H9 (cell line): ENCODE data around the gene MYCN. TPM values are rescaled to one million over a fixed set of nuclear protein-coding genes. Genes with fewer than 3 reads are reported as not detected.
"Not testable (repeated sequence)": the region's sequence is repeated elsewhere in the genome, so short reads cannot be mapped to it uniquely, and the experiment has no call there.

Experiments
- DNase-seq: peaks from one replicate; pipeline ENCODE4 v3.0.0-alpha.2; 2017
- H2AFZ ChIP-seq: one replicate; pipeline ENCODE4 v1.6.1; 2013; ENCODE audit warnings: mild to moderate bottlenecking, low read length, control low read depth, moderate library complexity
- H2AK5ac ChIP-seq: 2 replicates; pipeline ENCODE4 v1.6.1; 2013; ENCODE audit warnings: low read length, control low read depth, mixed read lengths; ENCODE audit not compliant: insufficient read length
- H2BK120ac ChIP-seq: one replicate; pipeline ENCODE4 v1.6.1; 2013; ENCODE audit warnings: low read depth, mild to moderate bottlenecking, low read length, control low read depth, inconsistent platforms; ENCODE audit not compliant: poor library complexity, severe bottlenecking
- H2BK12ac ChIP-seq: 2 replicates; pipeline ENCODE4 v1.6.1; 2013; ENCODE audit warnings: low read length, control low read depth, mixed read lengths, low read depth; ENCODE audit not compliant: insufficient read length
- H2BK15ac ChIP-seq: 2 replicates; pipeline ENCODE4 v1.6.1; 2013; ENCODE audit warnings: low read depth, low read length, control low read depth
- H2BK20ac ChIP-seq: one replicate; pipeline ENCODE4 v1.6.1; 2013; ENCODE audit warnings: low read depth, mild to moderate bottlenecking, low read length, control low read depth, inconsistent platforms; ENCODE audit not compliant: poor library complexity, severe bottlenecking
- H2BK5ac ChIP-seq: 2 replicates; pipeline ENCODE4 v1.6.1; 2013; ENCODE audit warnings: low read length, control low read depth, mixed read lengths; ENCODE audit not compliant: insufficient read length
- H3K14ac ChIP-seq: 2 replicates; pipeline ENCODE4 v1.6.1; 2013; ENCODE audit warnings: low read length, control low read depth; ENCODE audit not compliant: insufficient read depth
- H3K18ac ChIP-seq: 2 replicates; pipeline ENCODE4 v1.6.1; 2013; ENCODE audit warnings: low read depth, mild to moderate bottlenecking, mixed read lengths, low read length, control low read depth; ENCODE audit not compliant: insufficient read length
- H3K23ac ChIP-seq: 2 replicates; pipeline ENCODE4 v1.6.1; 2013; ENCODE audit warnings: low read length, control low read depth, mixed read lengths, low read depth; ENCODE audit not compliant: insufficient read length
- H3K23me2 ChIP-seq: 2 replicates; pipeline ENCODE4 v1.6.1; 2013; ENCODE audit warnings: low read depth, mild to moderate bottlenecking, mixed read lengths, low read length, control low read depth; ENCODE audit not compliant: insufficient read length, poor library complexity, severe bottlenecking
- H3K27ac ChIP-seq: 2 replicates; pipeline ENCODE4 v1.5.1; 2013; ENCODE audit warnings: low read length, control low read depth, mixed read lengths, low read depth; ENCODE audit not compliant: insufficient read length
- H3K27me3 ChIP-seq: 2 replicates; pipeline ENCODE4 v1.6.1; 2013; ENCODE audit warnings: low read length, control low read depth, inconsistent platforms; ENCODE audit not compliant: insufficient read depth
- H3K4ac ChIP-seq: 2 replicates; pipeline ENCODE4 v1.6.1; 2013; ENCODE audit warnings: low read depth, mild to moderate bottlenecking, control low read depth, inconsistent platforms, low read length, moderate library complexity
- H3K4me1 ChIP-seq: 2 replicates; pipeline ENCODE4 v1.6.1; 2013; ENCODE audit warnings: low read length, control low read depth, inconsistent platforms; ENCODE audit not compliant: insufficient read depth
- H3K4me2 ChIP-seq: 2 replicates; pipeline ENCODE4 v1.6.1; 2013; ENCODE audit warnings: low read length, control low read depth, mixed read lengths; ENCODE audit not compliant: insufficient read length, insufficient read depth
- H3K56ac ChIP-seq: 2 replicates; pipeline ENCODE4 v1.6.1; 2013; ENCODE audit warnings: low read depth, mild to moderate bottlenecking, mixed read lengths, low read length, control low read depth; ENCODE audit not compliant: insufficient read length
- H3K79me1 ChIP-seq: 2 replicates; pipeline ENCODE4 v1.6.1; 2013; ENCODE audit warnings: low read depth, mild to moderate bottlenecking, moderate library complexity, low read length, control low read depth, inconsistent platforms; ENCODE audit not compliant: insufficient read depth, poor library complexity, severe bottlenecking
- H3K79me2 ChIP-seq: 2 replicates; pipeline ENCODE4 v1.6.1; 2013; ENCODE audit warnings: low read length, control low read depth, inconsistent platforms; ENCODE audit not compliant: insufficient read depth
- H3K9ac ChIP-seq: 2 replicates; pipeline ENCODE4 v1.6.1; 2013; ENCODE audit warnings: low read length, control low read depth, mixed read lengths; ENCODE audit not compliant: insufficient read length; ENCODE audit errors: extremely low read depth
- H3K9me3 ChIP-seq: one replicate; pipeline ENCODE4 v1.6.1; 2013; ENCODE audit warnings: low read depth, low read length, inconsistent platforms; ENCODE audit not compliant: control insufficient read depth
- H3T11ph ChIP-seq: one replicate; pipeline ENCODE4 v1.6.1; 2013; ENCODE audit warnings: mild to moderate bottlenecking, low read length, control low read depth, inconsistent platforms
- H4K20me1 ChIP-seq: one replicate; pipeline ENCODE4 v1.6.1; 2013; ENCODE audit not compliant: control insufficient read depth, insufficient read length, insufficient read depth
- H4K5ac ChIP-seq: 2 replicates; pipeline ENCODE4 v1.6.1; 2013; ENCODE audit warnings: low read depth, mild to moderate bottlenecking, mixed read lengths, low read length, control low read depth; ENCODE audit not compliant: insufficient read length
- H4K8ac ChIP-seq: replicated peaks from 2 replicates; pipeline ENCODE4 v1.6.1; 2013; ENCODE audit warnings: low read length, control low read depth, mixed read lengths, low read depth; ENCODE audit not compliant: insufficient read length
- H4K91ac ChIP-seq: 2 replicates; pipeline ENCODE4 v1.6.1; 2013; ENCODE audit warnings: low read depth, mild to moderate bottlenecking, moderate library complexity, mixed read lengths, low read length, control low read depth; ENCODE audit not compliant: insufficient read length
- H3K27ac Mint-ChIP-seq, 3 experiments: 2 replicates in 2 of 3; 3 replicates in 1 of 3; pipeline ENCODE4 v1.8.0; 2020 to 2021; ENCODE audit warnings: mixed read lengths in 3 of 3, mild to moderate bottlenecking in 1 of 3, moderate library complexity in 1 of 3
- H3K27me3 Mint-ChIP-seq: 2 replicates; pipeline ENCODE4 v1.8.0; 2021; ENCODE audit warnings: low read depth, mild to moderate bottlenecking, moderate library complexity, mixed read lengths
- H3K36me3 Mint-ChIP-seq, 3 experiments: 2 replicates in 2 of 3; 3 replicates in 1 of 3; pipeline ENCODE4 v1.8.0; 2020 to 2021; ENCODE audit warnings: low read depth in 3 of 3, mixed read lengths in 3 of 3; ENCODE audit not compliant: insufficient read depth in 1 of 3
- H3K4me1 Mint-ChIP-seq, 2 experiments: 2 replicates each; pipeline ENCODE4 v1.8.0; 2020; ENCODE audit warnings: mixed read lengths in 2 of 2
- H3K4me3 Mint-ChIP-seq, 2 experiments: 2 replicates in 1 of 2; 3 replicates in 1 of 2; pipeline ENCODE4 v1.8.0; 2020 to 2021; ENCODE audit warnings: mild to moderate bottlenecking in 2 of 2, mixed read lengths in 2 of 2, moderate library complexity in 1 of 2
- H3K9me3 Mint-ChIP-seq, 2 experiments: 2 replicates in 1 of 2; 3 replicates in 1 of 2; pipeline ENCODE4 v1.8.0; 2020; ENCODE audit warnings: mild to moderate bottlenecking in 2 of 2, mixed read lengths in 2 of 2, moderate library complexity in 1 of 2
- CTCF ChIP-seq: fragments of 200-600 bp; sonication (generic); conservative IDR thresholded peaks from 3 replicates; pipeline ENCODE4 v1.8.0; 2021; ENCODE audit warnings: antibody characterized with exemption, mild to moderate bottlenecking
- WGBS: extraction: QIAGEN DNeasy Blood & Tissue Kit; methylation state at CpG from one replicate; pipeline ENCODE4 v1.1.7; 2013; ENCODE audit warnings: missing lambda C conversion rate, low lambda C conversion rate, mixed read lengths; ENCODE audit not compliant: insufficient read length; ENCODE audit errors: extremely low coverage; 5-methylcytosine and 5-hydroxymethylcytosine counted together
- total RNA-seq: library from RNA; stranded (reverse); gene quantifications from 2 replicates; pipeline ENCODE4 v1.2.1, GENCODE V29; 2021

MYCN gene
- total RNA-seq, 1 experiment from 2014 or later, result 100.0 TPM

- H2BK12ac ChIP-seq, result no peak overlapping the region
- no peak overlapping the region for H2AFZ ChIP-seq
- no peaks in the 10 kb centered on the region for H3K4me1 Mint-ChIP-seq
- H3K27ac ChIP-seq, result no peak overlapping the region
- no peak overlapping the region for H3K4ac ChIP-seq
- no peak overlapping the region for H2BK120ac ChIP-seq
- H3K9ac ChIP-seq, result no peak overlapping the region
- no peak overlapping the region for H3K23ac ChIP-seq
- H3K18ac ChIP-seq, result no peak overlapping the region
- no peaks in the 10 kb centered on the region for H3K9me3 ChIP-seq
- no peaks in the 10 kb centered on the region for H4K20me1 ChIP-seq
- H3K56ac ChIP-seq, result no peak overlapping the region
- no peak overlapping the region for H4K91ac ChIP-seq
- H2AK5ac ChIP-seq, result no peak overlapping the region
- H2BK15ac ChIP-seq, result no peak overlapping the region
- no peaks in the 10 kb centered on the region for H3K79me2 ChIP-seq
- H4K5ac ChIP-seq, result no peak overlapping the region
- no peak for DNase-seq
- H3K36me3 Mint-ChIP-seq, result peaks cover 8 to 18% (median 13%) of the 10 kb centered on the region in 3 experiments
- no CpG with 5 or more reads among the region's 3 CpGs for WGBS
- H3K27ac Mint-ChIP-seq, result no peak overlapping the region
- no peaks in the 10 kb centered on the region for H3K4me1 ChIP-seq
- no peak overlapping the region for H3K4me3 Mint-ChIP-seq
- no peaks in the 10 kb centered on the region for H3K23me2 ChIP-seq
- no peak overlapping the region for H3K14ac ChIP-seq
- H3T11ph ChIP-seq, result no peak overlapping the region
- no peaks in the 10 kb centered on the region for H3K27me3 ChIP-seq
- no peak overlapping the region for H2BK5ac ChIP-seq
- no peak overlapping the region for H3K4me2 ChIP-seq
- H3K79me1 ChIP-seq, result no peaks in the 10 kb centered on the region
- H4K8ac ChIP-seq, result no peak overlapping the region
- no peak overlapping the region for H2BK20ac ChIP-seq
- no peak for TF ChIP-seq CTCF
- no peaks in the 10 kb centered on the region for H3K27me3 Mint-ChIP-seq
- H3K9me3 Mint-ChIP-seq, result peaks cover 15 to 27% of the 10 kb centered on the region in 2 experiments; a peak in 4 of 5 replicates
These were observed 38.6 kb upstream of the MYCN start for GRCh38 chr2:15901808-15902130.

GRCh38 chr2:15903910-15904309 is 36.4 kb upstream of the MYCN start:
- H3K27ac Mint-ChIP-seq, H3K9me3 ChIP-seq, H4K20me1 ChIP-seq, H4K5ac ChIP-seq, DNase-seq, H3K27me3 ChIP-seq, H3K79me2 ChIP-seq, H2BK20ac ChIP-seq, H3K4ac ChIP-seq, H3K18ac ChIP-seq, H3K4me1 Mint-ChIP-seq, H3K79me1 ChIP-seq, H2BK12ac ChIP-seq, H3K14ac ChIP-seq, H2BK120ac ChIP-seq, H3K4me1 ChIP-seq, H3K4me2 ChIP-seq, H3K9ac ChIP-seq, H3K23ac ChIP-seq, H2AFZ ChIP-seq, H4K8ac ChIP-seq, H3K36me3 Mint-ChIP-seq, H2BK5ac ChIP-seq, H3K27me3 Mint-ChIP-seq, H2BK15ac ChIP-seq, H3K27ac ChIP-seq, H2AK5ac ChIP-seq, H3T11ph ChIP-seq, H3K56ac ChIP-seq, H3K4me3 Mint-ChIP-seq, H4K91ac ChIP-seq, H3K23me2 ChIP-seq: not testable (repeated sequence)
- WGBS, result no CpG with 5 or more reads among the region's 3 CpGs
- peaks cover 4 to 11% of the 10 kb centered on the region in 2 experiments; a peak in 4 of 5 replicates for H3K9me3 Mint-ChIP-seq
